SJCRH30 (cell line): ENCODE data around the gene KRTAP10-5. TPM values are rescaled to one million over a fixed set of nuclear protein-coding genes. Genes with fewer than 3 reads are reported as not detected.
"Not testable (repeated sequence)": the region's sequence is repeated elsewhere in the genome, so short reads cannot be mapped to it uniquely, and the experiment has no call there.

Experiments used
- DNase-seq, 2 experiments: peaks; one replicate each; pipeline ENCODE4 v3.0.0-alpha.2; 2015 to 2020
- H3K27ac ChIP-seq: fragments of 250-450 bp; sonication (Bioruptor Pico); 2 replicates; pipeline ENCODE4 v1.5.1; 2020; ENCODE audit warnings: mild to moderate bottlenecking, moderate library complexity
- H3K27me3 ChIP-seq: fragments of 250-450 bp; sonication (Bioruptor Pico); 2 replicates; pipeline ENCODE4 v1.5.1; 2020; ENCODE audit warnings: mild to moderate bottlenecking, moderate library complexity
- H3K36me3 ChIP-seq: fragments of 250-450 bp; sonication (Bioruptor Pico); 2 replicates; pipeline ENCODE4 v1.5.1; 2020; ENCODE audit warnings: mild to moderate bottlenecking, moderate library complexity
- H3K4me1 ChIP-seq: fragments of 250-450 bp; sonication (Bioruptor Pico); 2 replicates; pipeline ENCODE4 v1.5.1; 2020; ENCODE audit warnings: mild to moderate bottlenecking, moderate library complexity
- H3K4me3 ChIP-seq: fragments of 250-450 bp; sonication (Bioruptor Pico); 2 replicates; pipeline ENCODE4 v1.5.1; 2020; ENCODE audit warnings: mild to moderate bottlenecking, moderate library complexity
- H3K9me3 ChIP-seq: fragments of 250-450 bp; sonication (Bioruptor Pico); replicated peaks from 2 replicates; pipeline ENCODE4 v1.5.1; 2020; ENCODE audit warnings: mild to moderate bottlenecking, moderate library complexity
- total RNA-seq: library from RNA; depleted of rRNA; stranded (reverse); fragments of >200 nt; shearing (Covaris generic); gene quantifications from 2 replicates; pipeline ENCODE4 v1.2.3, GENCODE V29; 2014; rRNA removed

Gene KRTAP10-5, protein sequence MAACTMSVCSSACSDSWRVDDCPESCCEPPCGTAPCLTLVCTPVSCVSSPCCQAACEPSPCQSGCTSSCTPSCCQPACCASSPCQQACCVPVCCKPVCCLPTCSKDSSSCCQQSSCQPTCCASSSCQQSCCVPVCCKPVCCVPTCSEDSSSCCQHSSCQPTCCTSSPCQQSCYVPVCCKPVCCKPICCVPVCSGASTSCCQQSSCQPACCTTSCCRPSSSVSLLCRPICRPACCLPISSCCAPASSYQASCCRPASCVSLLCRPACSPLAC
- total RNA-seq = not detected in 2 replicates

GRCh38 chr21:44580231-44580821, at the start of gene KRTAP10-5:
Gene KRTAP10-5 (minus strand): TSS chr21:44580604. CDS start chr21:44580578, 26 bp downstream.
- not testable (repeated sequence) for H3K4me1 ChIP-seq, H3K36me3 ChIP-seq, H3K27ac ChIP-seq, DNase-seq, H3K9me3 ChIP-seq, H3K27me3 ChIP-seq, H3K4me3 ChIP-seq

DNA sequence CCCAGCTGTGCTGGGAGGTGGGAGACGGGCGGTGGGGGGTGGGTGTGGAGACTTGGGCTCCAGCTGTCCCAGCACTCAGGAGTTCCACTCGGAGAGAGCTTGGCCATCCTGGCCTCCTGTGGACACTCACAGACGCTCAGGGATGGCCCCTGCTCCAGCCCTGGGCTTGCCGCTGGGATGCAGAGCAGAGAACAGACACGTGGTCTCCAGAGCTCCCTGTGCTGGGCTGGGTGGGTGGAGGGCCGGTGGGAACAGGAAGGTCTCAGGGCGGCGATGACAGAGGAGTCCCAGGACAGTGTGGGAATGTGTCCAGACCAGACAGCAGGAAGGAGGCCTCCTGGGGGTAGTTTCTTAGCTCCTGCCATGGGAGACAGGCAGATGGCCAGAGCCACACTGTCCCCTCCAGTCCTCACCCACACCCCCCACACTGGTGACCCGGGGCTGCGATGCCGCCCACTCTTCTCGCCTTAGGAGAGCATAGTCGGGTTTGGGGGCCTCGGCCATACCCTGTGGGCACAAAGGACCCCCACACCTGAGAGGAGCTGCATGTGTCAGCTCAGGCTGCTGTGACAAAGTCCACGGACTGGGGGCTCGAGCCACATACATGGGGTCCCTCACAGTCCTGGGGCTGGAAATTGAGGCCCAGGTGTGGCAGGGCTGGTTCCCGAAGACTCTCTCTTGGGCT, 48.4 kb upstream of the KRTAP10-5 start:
- DNase-seq = no peak
- Histone ChIP-seq H3K36me3 (no peaks in the 10 kb centered on the region), H3K27me3 (no peaks in the 10 kb centered on the region), H3K4me3 (no peak overlapping the region), H3K9me3 (peaks cover 3% of the 10 kb centered on the region; the same call in 1 of the 2 replicates), H3K4me1 (no peaks in the 10 kb centered on the region), H3K27ac (no peak overlapping the region)

GRCh38 chr21:44627831-44628233, 47.4 kb upstream of the KRTAP10-5 start:
- DNase-seq, H3K4me1 ChIP-seq, H3K9me3 ChIP-seq, H3K36me3 ChIP-seq, H3K4me3 ChIP-seq, H3K27ac ChIP-seq, H3K27me3 ChIP-seq: not testable (repeated sequence)

DNA sequence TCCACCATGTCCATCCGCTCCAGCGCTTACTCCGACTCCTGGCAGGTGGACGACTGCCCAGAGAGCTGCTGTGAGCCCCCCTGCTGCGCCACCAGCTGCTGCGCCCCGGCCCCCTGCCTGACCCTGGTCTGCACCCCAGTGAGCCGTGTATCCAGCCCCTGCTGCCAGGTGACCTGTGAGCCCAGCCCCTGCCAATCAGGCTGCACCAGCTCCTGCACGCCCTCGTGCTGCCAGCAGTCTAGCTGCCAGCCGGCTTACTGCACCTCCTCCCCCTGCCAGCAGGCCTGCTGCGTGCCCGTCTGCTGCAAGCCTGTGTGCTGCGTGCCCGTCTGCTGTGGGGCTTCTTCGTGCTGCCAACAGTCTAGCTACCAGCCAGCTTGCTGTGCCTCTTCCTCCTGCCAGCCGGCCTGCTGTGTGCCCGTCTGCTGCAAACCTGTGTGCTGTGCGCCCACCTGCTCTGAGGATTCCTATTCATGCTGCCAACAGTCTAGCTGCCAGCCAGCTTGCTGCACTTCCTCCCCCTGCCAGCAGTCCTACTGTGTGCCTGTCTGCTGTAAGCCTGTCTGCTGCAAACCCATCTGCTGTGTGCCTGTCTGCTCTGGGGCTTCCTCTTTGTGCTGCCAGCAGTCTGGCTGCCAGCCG, 46.9 kb upstream of the KRTAP10-5 start:
- not testable (repeated sequence) for H3K36me3 ChIP-seq, H3K27ac ChIP-seq, H3K27me3 ChIP-seq, H3K9me3 ChIP-seq, H3K4me1 ChIP-seq, DNase-seq, H3K4me3 ChIP-seq

DNA sequence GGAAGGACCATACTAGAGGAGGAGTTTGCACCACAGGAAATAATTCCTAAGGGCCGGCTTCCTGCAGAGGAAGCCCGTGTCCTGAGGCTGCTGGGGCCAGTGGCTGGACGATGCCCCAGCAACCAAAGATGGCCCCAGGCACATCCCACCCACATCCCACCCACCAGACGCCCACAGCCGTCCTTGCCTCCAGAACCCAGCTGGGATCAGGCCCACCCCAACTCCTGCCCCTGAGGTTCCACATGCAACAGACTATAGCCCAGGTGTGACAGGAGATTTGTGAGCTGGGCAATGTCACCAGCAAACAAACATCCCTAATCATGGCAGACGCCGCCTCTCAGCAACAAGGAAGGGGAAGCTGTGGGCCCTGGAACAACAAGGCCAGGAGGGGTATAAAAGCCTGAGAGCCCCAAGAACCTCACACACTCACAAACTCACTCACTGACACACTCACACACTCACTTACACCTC, 46.3 kb upstream of the KRTAP10-5 start, which contains the start of gene KRTAP10-9:
TSS of gene KRTAP10-9 (plus strand) at position 421 of the 471 bp plus-strand sequence. CDS start 79 bp downstream, outside the sequence.
- Histone ChIP-seq H3K27me3 (no peaks in the 10 kb centered on the region), H3K9me3 (0 out of 2 replicates have a peak, but pooled peaks cover 3% of the 10 kb centered on the region), H3K4me1 (no peaks in the 10 kb centered on the region), H3K36me3 (no peaks in the 10 kb centered on the region), H3K27ac (no peak within 1 kb of the TSS), H3K4me3 (no peak within 1 kb of the TSS)
- DNase-seq = no peak

GRCh38 chr21:44626262-44626661, 45.9 kb upstream of the KRTAP10-5 start:
- DNase-seq = no peak
- Histone ChIP-seq H3K9me3 (0 out of 2 replicates have a peak, but pooled peaks cover 3% of the 10 kb centered on the region), H3K36me3 (no peaks in the 10 kb centered on the region), H3K27me3 (no peaks in the 10 kb centered on the region), H3K27ac (no peak overlapping the region), H3K4me3 (no peak overlapping the region), H3K4me1 (no peaks in the 10 kb centered on the region)

DNA sequence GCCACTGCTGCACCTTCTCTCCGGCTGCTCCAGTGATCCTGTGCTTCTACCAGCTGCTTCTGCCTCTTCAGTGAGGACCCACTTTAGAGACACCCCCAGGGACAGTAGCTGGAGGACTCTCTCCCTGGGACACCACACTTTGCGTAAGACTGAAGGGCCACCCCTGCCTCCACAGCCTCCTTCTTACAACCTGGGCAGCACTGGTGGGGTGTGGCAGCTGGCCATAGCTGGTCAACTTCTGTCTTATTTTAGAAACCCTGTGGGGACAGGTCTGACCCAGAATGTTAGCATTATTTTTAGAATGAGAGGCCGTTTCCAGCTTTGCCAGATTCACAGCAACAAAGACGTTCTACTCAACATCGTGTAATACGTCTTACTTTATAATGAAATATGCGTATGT, 45.4 kb upstream of the KRTAP10-5 start:
- Histone ChIP-seq H3K27ac (no peak overlapping the region), H3K4me3 (no peak overlapping the region), H3K36me3 (no peaks in the 10 kb centered on the region), H3K4me1 (no peaks in the 10 kb centered on the region), H3K9me3 (0 out of 2 replicates have a peak, but pooled peaks cover 3% of the 10 kb centered on the region), H3K27me3 (no peaks in the 10 kb centered on the region)
- DNase-seq = no peak

- Histone ChIP-seq H3K36me3 (no peaks in the 10 kb centered on the region), H3K9me3 (peaks cover 12% of the 10 kb centered on the region; the same call in 1 of the 2 replicates), H3K27me3 (no peaks in the 10 kb centered on the region), H3K4me3 (no peak overlapping the region), H3K27ac (no peak overlapping the region), H3K4me1 (no peaks in the 10 kb centered on the region)
- no peak for DNase-seq
Observed at GRCh38 chr21:44623575-44623974, 43.2 kb upstream of the KRTAP10-5 start.

- Histone ChIP-seq H3K36me3 (no peaks in the 10 kb centered on the region), H3K27me3 (no peaks in the 10 kb centered on the region), H3K4me1 (no peaks in the 10 kb centered on the region), H3K27ac (no peak overlapping the region), H3K4me3 (no peak overlapping the region), H3K9me3 (peaks cover 11% of the 10 kb centered on the region; the same call in 1 of the 2 replicates)
- DNase-seq = no peak
Observed at GRCh38 chr21:44619886-44620285, 39.5 kb upstream of the KRTAP10-5 start.

GRCh38 chr21:44618909-44619308, 38.5 kb upstream of the KRTAP10-5 start:
- Histone ChIP-seq H3K9me3 (peaks cover 9% of the 10 kb centered on the region; the same call in 1 of the 2 replicates), H3K27me3 (no peaks in the 10 kb centered on the region), H3K4me3 (no peak overlapping the region), H3K36me3 (no peaks in the 10 kb centered on the region), H3K27ac (no peak overlapping the region), H3K4me1 (no peaks in the 10 kb centered on the region)
- no peak for DNase-seq

DNA sequence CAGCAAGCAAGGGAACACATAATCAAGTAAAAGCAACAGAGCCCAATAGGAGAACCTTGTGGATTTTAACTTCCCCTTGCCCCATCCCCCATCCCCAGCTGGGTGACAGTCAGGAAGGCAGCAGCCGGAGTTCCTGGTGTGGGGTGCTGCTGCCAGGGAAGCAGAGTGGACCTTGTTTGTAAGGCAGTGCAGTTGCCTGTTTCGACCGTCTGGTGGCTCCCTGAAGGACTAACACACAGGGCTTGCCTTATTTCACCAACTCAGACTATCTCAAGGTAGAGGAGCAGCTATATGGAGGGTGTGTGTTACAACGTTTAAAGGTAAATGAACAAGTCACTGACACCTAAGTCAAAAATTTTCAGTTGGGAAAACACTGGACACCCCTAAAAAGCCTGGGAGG, 38.1 kb upstream of the KRTAP10-5 start:
- Histone ChIP-seq H3K27me3 (no peaks in the 10 kb centered on the region), H3K9me3 (peaks cover 9% of the 10 kb centered on the region; the same call in 1 of the 2 replicates), H3K27ac (no peak overlapping the region), H3K36me3 (no peaks in the 10 kb centered on the region), H3K4me1 (no peaks in the 10 kb centered on the region), H3K4me3 (no peak overlapping the region)
- no peak for DNase-seq

- no peak for DNase-seq
- peaks cover 9% of the 10 kb centered on the region; the same call in 1 of the 2 replicates for H3K9me3 ChIP-seq
- H3K4me1 ChIP-seq = no peaks in the 10 kb centered on the region
- H3K36me3 ChIP-seq = no peaks in the 10 kb centered on the region
- H3K27me3 ChIP-seq = no peaks in the 10 kb centered on the region
- H3K27ac ChIP-seq = no peak overlapping the region
- H3K4me3 ChIP-seq = no peak overlapping the region
Observed at GRCh38 chr21:44617071-44617501, 36.7 kb upstream of the KRTAP10-5 start.

- Histone ChIP-seq H3K4me3 (no peak overlapping the region), H3K27ac (no peak overlapping the region), H3K9me3 (peaks cover 9% of the 10 kb centered on the region; the same call in 1 of the 2 replicates), H3K4me1 (no peaks in the 10 kb centered on the region), H3K27me3 (no peaks in the 10 kb centered on the region), H3K36me3 (no peaks in the 10 kb centered on the region)
- no peak for DNase-seq
Observed at GRCh38 chr21:44616591-44616926, 36.2 kb upstream of the KRTAP10-5 start.

DNA sequence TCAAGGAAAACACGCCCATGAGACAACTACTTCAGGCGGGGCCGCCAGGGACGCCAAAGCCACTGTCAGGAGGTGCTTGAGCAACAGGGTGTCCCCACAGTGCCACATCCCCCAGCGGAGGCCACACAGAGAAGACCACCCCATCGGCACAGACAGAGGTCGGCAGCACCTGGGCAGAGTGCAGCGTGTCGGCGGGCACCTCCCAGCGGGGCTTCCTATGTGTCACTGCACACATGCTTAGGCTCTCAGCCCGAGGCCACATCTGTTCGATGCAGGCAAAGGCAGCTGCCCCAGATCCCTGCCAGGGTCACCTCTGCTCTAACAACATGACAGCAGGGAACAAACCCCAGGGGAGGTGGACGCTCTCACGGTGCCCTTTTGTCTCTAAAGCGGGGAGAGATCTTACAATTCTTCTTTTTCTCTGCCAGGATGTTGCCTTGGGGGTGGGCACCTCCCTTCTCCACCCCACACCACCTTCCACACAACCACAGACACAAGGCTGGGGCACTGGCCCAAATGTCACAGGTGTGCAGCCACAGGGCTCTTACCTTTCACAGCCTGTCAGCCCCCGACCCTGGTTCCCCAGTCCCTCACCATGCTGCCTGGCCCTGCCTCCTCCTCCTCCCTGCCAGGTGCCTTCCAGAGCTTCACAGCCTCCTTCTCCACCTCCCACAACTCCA, 35.6 kb upstream of the KRTAP10-5 start:
- Histone ChIP-seq H3K27me3 (no peaks in the 10 kb centered on the region), H3K27ac (no peak overlapping the region), H3K4me3 (no peak overlapping the region), H3K9me3 (peaks cover 9% of the 10 kb centered on the region; the same call in 1 of the 2 replicates), H3K4me1 (no peaks in the 10 kb centered on the region), H3K36me3 (no peaks in the 10 kb centered on the region)
- DNase-seq = no peak
